Esophagus muscularis mucosa (tissue), 4 donors: Measurements from ENCODE around the gene TMEM108. TPM values are rescaled to one million over a fixed set of nuclear protein-coding genes. Genes with fewer than 3 reads are reported as not detected.
"Not testable (repeated sequence)": the region's sequence is repeated elsewhere in the genome, so short reads cannot be mapped to it uniquely, and the experiment has no call there.

Experiments used
- DNase-seq: peaks from one replicate; pipeline ENCODE4 v3.0.0-alpha.2; 2017; ENCODE audit errors: extremely low spot score
- H3K27ac ChIP-seq, 4 donors: fragments of 200-600 bp; sonication (generic); replicated peaks in 1 of 4; 1 replicate in 3 of 4; 2 replicates in 1 of 4; pipeline ENCODE4 v1.5.1; 2016 to 2019; ENCODE audit warnings: mild to moderate bottlenecking in 1 of 4
- H3K27me3 ChIP-seq, 4 donors: fragments of 200-600 bp; sonication (generic); one replicate each; pipeline versions ENCODE4 v1.5.1 to v1.6.0; 2016 to 2019
- H3K36me3 ChIP-seq, 4 donors: fragments of 200-600 bp; sonication (generic); one replicate each; pipeline ENCODE4 v1.5.1; 2016 to 2019
- H3K4me1 ChIP-seq, 4 donors: fragments of 200-600 bp; sonication (generic); one replicate each; pipeline ENCODE4 v1.5.1; 2016 to 2019
- H3K4me3 ChIP-seq, 4 donors: fragments of 200-600 bp; sonication (generic); 1 replicate in 2 of 4; 2 replicates in 2 of 4; pipeline ENCODE4 v1.5.1; 2016 to 2019; ENCODE audit warnings: mild to moderate bottlenecking in 4 of 4, moderate library complexity in 1 of 4
- H3K9me3 ChIP-seq, 4 donors: fragments of 200-600 bp; sonication (generic); 1 replicate in 3 of 4; 2 replicates in 1 of 4; pipeline ENCODE4 v1.5.1; 2016 to 2019
- CTCF ChIP-seq, 3 experiments: fragments of 200-600 bp in 2 of 3; fragments of 450-650 bp in 1 of 3; sonication (generic) in 2 of 3; IDR thresholded peaks; one replicate each; pipeline ENCODE4 v1.5.1; 2017 to 2019; ENCODE audit warnings: antibody characterized with exemption in 3 of 3, mild to moderate bottlenecking in 2 of 3, moderate library complexity in 1 of 3
- EP300 ChIP-seq: sonication (generic); formaldehyde crosslinking; IDR thresholded peaks from one replicate; pipeline ENCODE4 v1.6.1; 2017; ENCODE audit warnings: antibody characterized with exemption
- POLR2A ChIP-seq: fragments of 450-650 bp; IDR thresholded peaks from one replicate; pipeline ENCODE4 v1.6.1; 2017; ENCODE audit warnings: antibody characterized with exemption, moderate library complexity, mild to moderate bottlenecking, low read depth
- POLR2AphosphoS5 ChIP-seq, 2 donors: sonication (generic); formaldehyde crosslinking; IDR thresholded peaks; one replicate each; pipeline ENCODE4 v1.6.1; 2017; ENCODE audit warnings: antibody characterized with exemption in 2 of 2
- WGBS: methylation state at CpG from one replicate; pipeline ENCODE4 v1.1.5; 2018; 5-methylcytosine and 5-hydroxymethylcytosine counted together
- intact Hi-C: fragments of 100-400 bp; cut with DNase I; formaldehyde crosslinking; loops from one replicate; pipeline ENCODE4 v1.15.1; 2023
- total RNA-seq, 4 donors: library from RNA; depleted of rRNA; stranded (reverse); fragments of >200 nt; gene quantifications; one replicate each; pipeline versions ENCODE4 v1.1.0 to v1.2.1, GENCODE V29; 2016

Gene TMEM108
- total RNA-seq, 4 donors from 2014 or later, result 8.6 to 12.1 (median 11.2) TPM

GRCh38 chr3:133014325-133014724 is 23.9 kb upstream of the TMEM108 start:
- 96% methylated on average over 3 of the region's 3 CpGs for whole genome bisulfite sequencing
- no peak for TF ChIP-seq CTCF (IDR thresholded peaks at IDR 0.05)
- no peak for TF ChIP-seq EP300
- TF ChIP-seq POLR2A, result no peak
- TF ChIP-seq POLR2AphosphoS5 (IDR thresholded peaks at IDR 0.05), result no peak

GRCh38 chr3:133015573-133015972 is 22.6 kb upstream of the TMEM108 start:
- DNase-seq, H3K4me1 ChIP-seq, H3K36me3 ChIP-seq, intact Hi-C loops, H3K27ac ChIP-seq, H3K27me3 ChIP-seq, H3K4me3 ChIP-seq, H3K9me3 ChIP-seq: not testable (repeated sequence)
- 81% methylated on average over 5 of the region's 5 CpGs for whole genome bisulfite sequencing

More at GRCh38 chr3:133014325-133014724, 23.9 kb upstream of the TMEM108 start:
- no peak for DNase-seq
- Histone ChIP-seq H3K4me1 (no peaks in the 10 kb centered on the region), H3K27ac (no peak overlapping the region), H3K9me3 (peaks cover 0 to 10% (median 3%) of the 10 kb centered on the region in 4 donors), H3K27me3 (no peaks in the 10 kb centered on the region), H3K4me3 (no peak overlapping the region), H3K36me3 (no peaks in the 10 kb centered on the region)
- intact Hi-C loops, result no loop called here

GRCh38 chr3:133016838-133017309 is 21.3 kb upstream of the TMEM108 start:
- no peaks in the 10 kb centered on the region for H3K9me3 ChIP-seq
- no peaks in the 10 kb centered on the region for H3K4me1 ChIP-seq
- no peak overlapping the region for H3K4me3 ChIP-seq
- H3K27me3 ChIP-seq, result no peaks in the 10 kb centered on the region
- WGBS, result 52% methylated on average over 1 of the region's 1 CpG
- H3K36me3 ChIP-seq, result no peaks in the 10 kb centered on the region
- H3K27ac ChIP-seq, result no peak overlapping the region
- no peak for DNase-seq
- intact Hi-C loops, result no loop called here
- TF ChIP-seq POLR2AphosphoS5 (IDR thresholded peaks at IDR 0.05) (no peak), CTCF (IDR thresholded peaks at IDR 0.05) (no peak), EP300 (no peak), POLR2A (no peak)

GRCh38 chr3:133018921-133019320 is 19.3 kb upstream of the TMEM108 start:
- H3K4me1 ChIP-seq, result no peaks in the 10 kb centered on the region
- intact Hi-C loops, result no loop called here
- no peak for DNase-seq
- no peaks in the 10 kb centered on the region for H3K36me3 ChIP-seq
- H3K27ac ChIP-seq, result no peak overlapping the region
- TF ChIP-seq EP300 (no peak), CTCF (IDR thresholded peaks at IDR 0.05) (no peak), POLR2A (no peak), POLR2AphosphoS5 (IDR thresholded peaks at IDR 0.05) (no peak)
- no peaks in the 10 kb centered on the region for H3K27me3 ChIP-seq
- H3K4me3 ChIP-seq, result no peak overlapping the region
- WGBS, result 89% methylated on average over 3 of the region's 3 CpGs
- H3K9me3 ChIP-seq, result no peaks in the 10 kb centered on the region

GRCh38 chr3:133021206-133021605 is 17.0 kb upstream of the TMEM108 start:
- no peaks in the 10 kb centered on the region for H3K36me3 ChIP-seq
- H3K27me3 ChIP-seq, result no peaks in the 10 kb centered on the region
- no peak overlapping the region for H3K4me3 ChIP-seq
- DNase-seq, result no peak
- H3K9me3 ChIP-seq, result no peaks in the 10 kb centered on the region
- intact Hi-C loops, result no loop called here
- TF ChIP-seq EP300 (no peak), POLR2AphosphoS5 (IDR thresholded peaks at IDR 0.05) (no peak), POLR2A (no peak), CTCF (IDR thresholded peaks at IDR 0.05) (no peak)
- WGBS, result 67% methylated on average over 2 of the region's 2 CpGs
- H3K4me1 ChIP-seq, result no peaks in the 10 kb centered on the region
- H3K27ac ChIP-seq, result no peak overlapping the region
